SH-SY5Y (cell line): ENCODE data around the gene KAT8.

Source experiments
- GATA2 ChIP-seq: IDR thresholded peaks from 2 replicates; pipeline ENCODE4 v1.6.1; 2011; ENCODE audit warnings: mild to moderate bottlenecking, low read depth, low read length
- GATA3 ChIP-seq: IDR thresholded peaks from 2 replicates; pipeline ENCODE4 v1.6.1; 2011; ENCODE audit warnings: low read depth, mild to moderate bottlenecking, low read length, moderate library complexity

DNA sequence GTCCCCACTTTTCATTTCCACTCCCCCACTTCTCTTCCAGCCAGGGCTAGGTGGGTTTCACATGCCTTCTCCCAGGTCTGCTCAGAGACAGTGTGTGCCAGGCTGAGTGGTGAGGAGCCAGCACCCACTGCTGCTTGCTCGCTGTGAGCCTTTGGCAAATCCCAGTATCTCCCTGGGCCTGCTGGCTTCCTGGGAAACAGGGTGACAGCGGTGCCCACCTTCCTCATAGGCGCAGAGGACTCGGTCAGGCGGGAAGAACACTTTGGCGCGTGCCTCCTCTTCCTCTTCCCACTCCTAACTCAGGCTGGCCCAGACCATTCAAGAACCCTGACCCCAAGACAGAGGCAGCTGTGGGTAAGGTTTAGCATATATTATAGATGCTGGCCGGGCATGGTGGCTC lies 28.3 kb upstream of the KAT8 start:
- TF ChIP-seq GATA2 (no peak), GATA3 (no peak)
